IMR-90 (cell line): ENCODE measurements around the gene NOD1. TPM values are rescaled to one million over a fixed set of nuclear protein-coding genes. Genes with fewer than 3 reads are reported as not detected.

Experiments used
- ATAC-seq: fragments of 200-7000 bp; cut with Tn5 transposase; 2 replicates; pipeline ENCODE4 v1.9.1; 2020; ENCODE audit warnings: low read depth, mild to moderate bottlenecking, moderate library complexity
- BruUV-seq: library from RNA; stranded (reverse); fragments of 400-500 nt; replicated peaks from 2 replicates; lab custom pipeline; 2021; lab: Mats Ljungman, UMichigan
- CTCF ChIA-PET: fragments of 300-600 bp; formaldehyde crosslinking; extraction: SDS; loops from one replicate; lab custom pipeline; 2021; ENCODE audit warnings: antibody characterized with exemption; lab: Yijun Ruan, JAX
- POLR2A ChIA-PET: fragments of 300-600 bp; sonication (Branson Sonifier 250); formaldehyde crosslinking; loops from one replicate; lab custom pipeline; 2022; ENCODE audit warnings: antibody characterized with exemption; ENCODE audit not compliant: unreplicated experiment; lab: Charles Lee
- DNase-seq: peaks from one replicate; pipeline ENCODE4 v3.0.0; 2013
- H2AFZ ChIP-seq: replicated peaks from 2 replicates; pipeline ENCODE3; 2013; ENCODE audit warnings: low read length, mild to moderate bottlenecking; ENCODE audit not compliant: poor library complexity
- H2AK5ac ChIP-seq: 2 replicates; pipeline ENCODE4 v1.6.1; 2013; ENCODE audit warnings: low read depth, low read length, inconsistent platforms
- H2AK9ac ChIP-seq: replicated peaks from 2 replicates; pipeline ENCODE3; 2013; ENCODE audit warnings: mild to moderate bottlenecking, low read depth, low read length, moderate library complexity; ENCODE audit not compliant: poor library complexity
- H2BK120ac ChIP-seq: 2 replicates; pipeline ENCODE4 v1.6.1; 2013; ENCODE audit warnings: low read depth, low read length, inconsistent platforms
- H2BK15ac ChIP-seq: 3 replicates; pipeline ENCODE4 v1.6.1; 2013; ENCODE audit warnings: low read depth, low read length, inconsistent platforms
- H2BK20ac ChIP-seq: 2 replicates; pipeline ENCODE4 v1.6.1; 2013; ENCODE audit warnings: low read depth, mild to moderate bottlenecking, inconsistent platforms, low read length, moderate library complexity
- H2BK5ac ChIP-seq: 2 replicates; pipeline ENCODE4 v1.6.1; 2013; ENCODE audit warnings: mild to moderate bottlenecking, low read depth, low read length, inconsistent platforms; ENCODE audit not compliant: poor library complexity, severe bottlenecking
- H3K14ac ChIP-seq: replicated peaks from 2 replicates; pipeline ENCODE4 v1.6.1; 2013; ENCODE audit warnings: low read depth, low read length, inconsistent platforms
- H3K18ac ChIP-seq: 2 replicates; pipeline ENCODE4 v1.6.1; 2013; ENCODE audit warnings: low read depth, low read length, control low read depth
- H3K23ac ChIP-seq: 2 replicates; pipeline ENCODE4 v1.6.1; 2013; ENCODE audit warnings: low read depth, low read length, inconsistent platforms
- H3K27ac ChIP-seq: 2 replicates; pipeline ENCODE4 v1.5.1; 2013; ENCODE audit warnings: mild to moderate bottlenecking, control low read depth, low read length; ENCODE audit not compliant: insufficient read depth
- H3K27me3 ChIP-seq: 2 replicates; pipeline ENCODE4 v1.6.1; 2013; ENCODE audit warnings: low read length; ENCODE audit not compliant: control insufficient read depth, insufficient read depth
- H3K36me3 ChIP-seq: 2 replicates; pipeline ENCODE4 v1.6.1; 2013; ENCODE audit warnings: low read length, mixed read lengths; ENCODE audit not compliant: control insufficient read depth, insufficient read depth
- H3K4ac ChIP-seq: 2 replicates; pipeline ENCODE4 v1.6.1; 2013; ENCODE audit warnings: low read depth, low read length, inconsistent platforms
- H3K4me1 ChIP-seq: 2 replicates; pipeline ENCODE4 v1.6.1; 2013; ENCODE audit warnings: low read length, mixed read lengths; ENCODE audit not compliant: control insufficient read depth, insufficient read depth
- H3K4me2 ChIP-seq: 2 replicates; pipeline ENCODE4 v1.6.1; 2013; ENCODE audit warnings: low read depth, mild to moderate bottlenecking, control low read depth, low read length, moderate library complexity
- H3K4me3 ChIP-seq: 2 replicates; pipeline ENCODE4 v1.5.1; 2013; ENCODE audit warnings: low read depth, mild to moderate bottlenecking, control low read depth, low read length, moderate library complexity; ENCODE audit not compliant: insufficient read depth
- H3K56ac ChIP-seq: 2 replicates; pipeline ENCODE4 v1.6.1; 2013; ENCODE audit warnings: low read length, inconsistent platforms; ENCODE audit not compliant: insufficient read depth; ENCODE audit errors: extremely low read depth
- H3K79me1 ChIP-seq, 2 experiments: 2 replicates each; pipeline ENCODE4 v1.6.1; 2013; ENCODE audit warnings: low read length in 2 of 2, inconsistent platforms in 1 of 2, low read depth in 1 of 2
- H3K9ac ChIP-seq: 2 replicates; pipeline ENCODE4 v1.6.1; 2013; ENCODE audit warnings: low read depth, low read length, control low read depth
- H3K9me1 ChIP-seq: 2 replicates; pipeline ENCODE4 v1.6.1; 2013; ENCODE audit warnings: low read length, inconsistent platforms; ENCODE audit not compliant: insufficient read depth
- H3K9me3 ChIP-seq: 2 replicates; pipeline ENCODE4 v1.6.1; 2013; ENCODE audit warnings: low read length; ENCODE audit not compliant: control insufficient read depth, insufficient read depth
- H4K20me1 ChIP-seq: 2 replicates; pipeline ENCODE4 v1.6.1; 2013; ENCODE audit warnings: low read length, inconsistent platforms; ENCODE audit not compliant: insufficient read depth
- H4K5ac ChIP-seq: 2 replicates; pipeline ENCODE4 v1.6.1; 2013; ENCODE audit warnings: mild to moderate bottlenecking, low read depth, low read length, control low read depth
- H4K8ac ChIP-seq, 2 experiments: 2 replicates each; pipeline ENCODE4 v1.6.1; 2013; ENCODE audit warnings: low read depth in 2 of 2, low read length in 2 of 2, control low read depth in 1 of 2, inconsistent platforms in 1 of 2
- H4K91ac ChIP-seq: 2 replicates; pipeline ENCODE4 v1.6.1; 2013; ENCODE audit warnings: low read depth, low read length, inconsistent platforms; ENCODE audit not compliant: insufficient read depth
- CEBPB ChIP-seq: IDR thresholded peaks from 2 replicates; pipeline ENCODE4 v1.6.1; 2012; ENCODE audit warnings: low read depth, low read length, improper control_type of control experiment
- MAFK ChIP-seq: IDR thresholded peaks from 2 replicates; pipeline ENCODE4 v1.6.1; 2012; ENCODE audit warnings: low read depth, low read length, improper control_type of control experiment
- WGBS, 2 experiments: methylation state at CpG; one replicate each; pipeline versions ENCODE4 v1.1.5 to v1.1.7; 2013; ENCODE audit warnings: missing lambda C conversion rate in 2 of 2; ENCODE audit not compliant: insufficient read length in 1 of 2; ENCODE audit errors: extremely low coverage in 2 of 2; 5-methylcytosine and 5-hydroxymethylcytosine counted together
- dilution Hi-C: fragments of 300-500 bp; cut with HindIII; formaldehyde crosslinking; loops from one replicate; pipeline ENCODE4 v1.14.3; 2018; ENCODE audit warnings: low sequenced_read_pairs; ENCODE audit not compliant: unreplicated experiment
- in situ Hi-C: fragments of 300-500 bp; cut with MboI; formaldehyde crosslinking; loops from 3 replicates; pipeline ENCODE4 v1.14.3; 2019; ENCODE audit warnings: low sequenced_read_pairs, inconsistent platforms, mixed read lengths
- intact Hi-C: fragments of 100-400 bp; cut with micrococcal nuclease; formaldehyde crosslinking; loops from 2 replicates; pipeline ENCODE4 v1.10.0; 2022
- polyA plus RNA-seq, 3 experiments: library from polyadenylated mRNA; depleted of rRNA; stranded (reverse); fragments of >200 nt; gene quantifications; 2 replicates each; pipeline ENCODE4 v1.2.3, GENCODE V29; 2012; ENCODE audit warnings: low replicate concordance in 1 of 3
- total RNA-seq: library from RNA; depleted of rRNA; stranded (reverse); fragments of >200 nt; gene quantifications from 2 replicates; pipeline ENCODE4 v1.2.3, GENCODE V29; 2012

Gene NOD1
- total and polyA plus RNA-seq, 2 of the 4 experiments (the other 2 are of a cell fraction), result 1.8 to 3.0 TPM

DNA sequence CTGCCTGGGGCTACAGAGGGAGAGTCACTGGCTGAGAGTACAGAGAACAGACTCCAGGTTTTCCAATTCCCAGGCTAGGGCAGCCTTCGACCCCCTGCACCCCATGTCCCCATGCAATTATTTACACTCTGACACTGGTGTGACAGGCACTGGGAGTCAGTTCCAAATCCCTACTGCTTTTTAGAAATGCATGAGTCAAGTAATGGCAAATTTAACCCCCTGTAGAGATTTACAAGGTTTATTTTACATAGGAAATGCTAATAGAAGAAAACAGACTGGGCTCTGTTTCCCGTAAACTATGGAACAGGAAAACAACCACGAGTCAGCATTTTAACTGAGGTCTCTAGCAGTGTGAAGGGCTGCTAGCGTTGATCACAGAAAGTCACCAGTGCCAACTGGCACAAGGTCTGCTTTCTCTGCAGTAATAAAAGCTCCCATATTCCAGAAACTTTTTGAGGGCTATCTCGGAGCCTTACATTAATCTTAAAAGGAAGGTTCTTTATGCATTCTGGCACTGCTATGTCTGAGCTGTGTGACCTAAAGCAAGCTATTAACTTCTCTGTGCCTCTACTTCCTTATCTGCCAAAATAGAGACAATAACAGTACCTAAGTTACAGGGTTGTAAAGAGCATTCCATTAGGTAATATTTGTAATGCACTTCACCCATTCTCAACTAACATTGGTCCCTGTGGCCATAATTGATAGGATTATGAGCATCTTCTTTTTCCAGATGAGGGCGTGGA lies 28.2 kb downstream of the NOD1 start:
- H4K8ac ChIP-seq, result no peak overlapping the region

More for the DNA sequence above, 28.2 kb downstream of the NOD1 start:
- Histone ChIP-seq H2BK15ac (no peak overlapping the region), H3K79me1 (0 out of 4 replicates have a peak, but pooled peaks cover 0 to 2% of the 10 kb centered on the region in 2 experiments), H2BK20ac (no peak overlapping the region), H3K14ac (no peak overlapping the region), H4K5ac (no peak overlapping the region), H3K36me3 (peaks cover 38% of the 10 kb centered on the region; the same call in 1 of the 2 replicates), H3K4me2 (no peak overlapping the region), H2AK9ac (no peak overlapping the region), H3K9me1 (peaks cover 4% of the 10 kb centered on the region; the same call in 1 of the 2 replicates), H2AFZ (no peak overlapping the region), H3K27ac (no peak overlapping the region), H2BK5ac (no peak overlapping the region), H3K9me3 (no peaks in the 10 kb centered on the region), H3K56ac (no peak overlapping the region), H3K4me1 (no peaks in the 10 kb centered on the region; the same call in 1 of the 2 replicates), H3K9ac (no peak overlapping the region), H3K4ac (no peak overlapping the region), H2BK120ac (no peak overlapping the region), H2AK5ac (no peak overlapping the region), H3K27me3 (no peaks in the 10 kb centered on the region), H3K4me3 (no peak overlapping the region), H3K18ac (no peak overlapping the region), H3K23ac (no peak overlapping the region), H4K91ac (no peak overlapping the region), H4K20me1 (no peaks in the 10 kb centered on the region)
- TF ChIP-seq CEBPB (no peak), MAFK (peak; percentile 75)
- in situ Hi-C loops, result no loop called here
- dilution Hi-C loops, result no loop called here
- 50% methylated on average over 2 of the region's 6 CpGs; no CpG with 5 or more reads in 1 of the 2 experiments for WGBS, 2 experiments
- intact Hi-C loops, result no loop called here
- BruUV-seq, result no TSS peak
- POLR2A ChIA-PET, result no interaction called here
- ATAC-seq, result no peak
- CTCF ChIA-PET, result no interaction called here
- no peak for DNase-seq
